HG02798 (cell line): ENCODE results near the gene KLHL21.

Experiments
- ATAC-seq: cut with Tn5 transposase; IDR thresholded peaks from one replicate; pipeline ENCODE4 v1.9.1; 2021; ENCODE audit warnings: mild to moderate bottlenecking; ENCODE audit not compliant: unreplicated experiment, poor library complexity

Gene KLHL21

DNA sequence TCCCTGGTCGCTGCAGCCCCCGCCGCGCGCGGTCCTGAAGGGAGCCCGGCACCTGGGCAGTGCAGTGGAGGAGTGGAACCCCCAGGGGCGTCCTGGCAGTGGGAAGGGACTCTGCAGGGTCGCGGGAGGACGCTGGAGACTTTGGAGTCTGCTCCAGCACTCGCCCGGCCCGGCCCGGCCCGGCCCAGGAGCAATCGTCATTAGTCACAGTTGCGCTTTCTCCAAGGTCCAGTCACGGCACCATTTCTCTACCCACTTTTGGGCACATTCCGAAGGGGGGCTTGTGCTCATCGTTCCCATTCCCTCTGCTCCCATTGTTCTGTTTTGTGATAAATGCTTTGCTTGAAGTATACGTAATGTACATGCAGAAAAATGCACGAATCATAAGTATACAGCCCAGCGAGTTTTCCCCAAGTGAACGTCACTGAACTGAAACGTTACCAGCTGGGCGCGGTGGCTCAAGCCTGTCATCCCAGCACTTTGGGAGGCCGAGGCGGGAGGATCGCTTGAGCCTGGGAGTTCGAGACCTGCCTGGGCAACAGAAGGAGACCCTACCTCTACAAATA lies 23.0 kb upstream of the KLHL21 start:
- ATAC-seq = peak; percentile 9

DNA sequence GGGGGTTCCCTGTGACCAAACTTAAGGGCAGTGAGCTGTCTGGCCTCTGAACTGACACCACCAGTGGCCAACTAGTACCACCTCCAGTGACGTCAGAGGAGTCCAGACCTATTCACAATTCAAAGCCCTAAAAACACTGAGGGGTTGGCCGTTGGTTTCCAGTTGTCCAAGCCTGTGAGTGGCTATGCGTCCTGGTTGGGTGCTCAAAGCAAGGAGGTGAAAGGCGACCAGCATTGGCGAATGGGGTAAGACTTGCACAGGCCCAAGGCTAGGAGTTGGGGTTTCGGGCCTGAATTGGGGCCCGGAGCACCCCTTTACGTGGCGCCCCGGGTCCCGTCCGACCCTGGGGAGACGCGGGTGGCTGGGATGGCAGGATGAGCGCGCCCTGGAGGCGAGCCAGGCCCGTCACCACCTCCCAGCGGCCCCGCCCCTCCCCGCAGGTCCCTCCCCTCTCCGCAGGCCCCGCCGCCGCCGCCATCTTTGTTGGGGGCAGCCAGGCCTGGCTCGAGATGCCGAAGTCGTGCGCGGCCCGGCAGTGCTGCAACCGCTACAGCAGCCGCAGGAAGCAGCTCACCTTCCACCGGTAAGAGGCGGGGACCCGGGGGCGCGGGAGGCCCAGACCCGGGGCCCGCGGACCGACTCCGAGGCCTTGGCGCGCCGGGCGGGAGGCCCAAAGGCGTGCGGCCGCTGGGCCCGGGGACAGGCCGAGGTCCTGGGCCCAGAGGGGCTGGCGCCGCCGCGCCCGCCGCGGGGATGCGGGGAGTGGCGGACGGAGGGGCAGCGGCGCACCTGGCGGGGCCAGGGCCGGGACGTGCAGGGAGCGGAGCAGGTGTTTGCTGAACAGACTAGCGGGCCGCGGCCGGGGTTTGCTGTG lies 22.3 kb upstream of the KLHL21 start, which contains the start of gene THAP3:
TSS of gene THAP3 (plus strand) at position 159 of the 874 bp plus-strand sequence. CDS start at position 510, 351 bp downstream.
- ATAC-seq = peak; percentile 81

DNA sequence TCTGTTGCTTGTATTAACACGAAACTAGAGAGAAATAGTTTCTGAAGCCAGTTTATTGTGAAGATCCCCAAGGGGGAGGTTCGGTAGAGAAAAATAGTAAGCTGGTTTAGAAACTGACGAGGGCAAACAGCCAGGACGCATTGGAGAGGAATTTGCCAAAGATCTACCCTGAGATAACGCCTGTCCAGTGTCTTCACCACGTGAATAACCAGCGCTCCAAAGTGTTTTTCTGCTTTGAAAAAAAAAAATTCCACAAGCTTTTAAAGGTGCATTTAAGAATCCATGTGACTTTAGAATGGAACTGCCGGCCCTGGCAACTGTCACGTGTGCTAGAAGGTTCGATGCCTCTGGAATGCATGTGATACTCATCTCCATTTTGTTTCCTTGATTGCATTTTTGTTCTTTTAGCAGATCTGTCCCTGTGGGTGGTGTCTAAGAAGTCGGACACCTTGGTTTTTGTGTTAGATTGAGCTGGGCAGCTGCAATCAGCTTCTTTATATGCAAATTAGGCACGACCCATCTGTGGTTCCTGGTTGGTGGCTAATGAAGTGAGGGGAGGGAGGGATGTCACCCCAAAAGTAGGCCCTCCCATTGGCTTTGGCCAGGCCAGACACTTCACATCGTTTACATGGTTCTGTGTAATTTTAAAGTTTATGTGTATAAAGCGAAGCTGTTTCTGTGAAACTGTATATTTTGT lies 20.7 kb upstream of the KLHL21 start:
- ATAC-seq = no peak

DNA sequence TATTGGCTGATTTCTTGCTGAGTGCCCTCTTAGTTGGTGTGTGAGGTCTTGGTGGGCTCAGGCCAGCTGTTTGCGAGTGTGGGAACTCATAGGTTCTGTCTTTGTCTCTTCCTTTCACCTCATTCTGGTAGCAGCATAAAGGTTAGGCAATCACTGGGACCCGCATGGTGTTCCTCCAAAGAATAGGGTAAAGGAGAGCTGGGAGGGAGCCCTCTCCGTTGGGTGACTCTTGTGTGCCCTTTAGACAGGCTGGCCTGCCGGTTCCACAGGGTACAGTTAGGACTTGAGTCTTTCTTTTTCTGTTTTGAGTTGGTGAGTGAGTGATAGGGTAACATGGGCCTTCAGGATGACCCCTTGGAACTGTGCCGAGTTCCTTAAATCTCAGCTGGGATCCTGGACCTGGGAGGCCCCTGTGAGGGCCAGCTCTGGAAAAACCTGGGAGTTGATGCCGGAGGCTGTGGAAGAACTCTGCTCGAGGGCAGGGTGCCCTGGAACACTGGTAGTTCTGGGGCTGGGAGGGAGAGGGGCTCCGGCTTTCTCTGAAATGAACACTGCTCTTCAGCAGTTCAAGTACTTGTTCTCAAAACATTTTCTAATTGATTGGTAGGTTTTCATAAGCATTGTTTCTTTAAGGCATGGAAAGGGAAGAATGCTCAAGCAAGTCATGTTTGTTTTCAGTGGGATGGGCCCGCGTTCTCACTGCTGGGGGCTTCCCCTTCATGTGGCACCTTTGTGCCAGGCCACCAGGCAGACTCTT lies 19.9 kb upstream of the KLHL21 start:
- ATAC-seq = no peak

DNA sequence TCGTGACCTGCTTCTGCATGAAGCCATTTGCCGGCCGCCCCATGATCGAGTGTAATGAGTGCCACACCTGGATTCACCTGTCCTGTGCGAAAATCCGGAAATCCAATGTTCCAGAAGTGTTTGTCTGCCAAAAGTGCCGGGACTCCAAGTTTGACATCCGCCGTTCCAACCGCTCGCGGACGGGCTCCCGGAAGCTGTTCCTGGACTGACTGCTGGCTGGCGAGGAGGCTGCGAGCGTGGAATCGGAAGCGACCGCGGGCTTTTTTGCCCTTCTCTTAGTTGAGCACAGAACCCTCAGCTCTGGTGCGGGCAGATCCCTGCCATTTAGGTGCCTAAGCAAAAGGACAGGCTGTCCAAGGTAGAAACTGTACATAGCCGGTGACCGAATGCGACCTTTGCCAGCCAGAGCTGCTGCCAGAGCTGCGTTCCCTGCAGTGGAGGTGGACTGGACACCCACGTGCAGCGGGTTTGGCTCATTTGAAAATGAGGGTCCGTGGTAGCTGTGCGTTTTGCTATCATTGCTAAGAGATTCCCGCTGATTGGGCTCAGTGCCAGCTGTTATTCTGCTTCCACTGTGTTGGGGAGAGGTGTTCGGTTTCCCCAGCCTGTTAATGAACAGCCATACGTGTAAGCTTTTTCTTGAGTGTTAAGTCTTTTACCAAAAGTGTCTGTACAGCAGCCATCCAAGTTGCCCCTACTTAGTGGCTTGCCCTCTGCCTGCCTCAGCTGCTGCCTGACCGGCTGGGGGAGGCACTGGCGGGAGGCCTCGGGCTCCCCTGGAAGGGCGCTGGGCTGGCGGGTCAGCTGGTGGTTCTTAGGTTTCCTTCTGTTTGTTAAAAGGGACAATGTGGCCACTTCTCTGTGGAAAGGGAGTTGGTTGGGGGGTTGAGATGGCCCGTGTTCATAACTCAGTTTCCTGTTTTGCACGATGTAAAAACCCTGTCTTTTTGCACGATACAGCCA lies 19.0 kb upstream of the KLHL21 start:
- ATAC-seq = no peak

DNA sequence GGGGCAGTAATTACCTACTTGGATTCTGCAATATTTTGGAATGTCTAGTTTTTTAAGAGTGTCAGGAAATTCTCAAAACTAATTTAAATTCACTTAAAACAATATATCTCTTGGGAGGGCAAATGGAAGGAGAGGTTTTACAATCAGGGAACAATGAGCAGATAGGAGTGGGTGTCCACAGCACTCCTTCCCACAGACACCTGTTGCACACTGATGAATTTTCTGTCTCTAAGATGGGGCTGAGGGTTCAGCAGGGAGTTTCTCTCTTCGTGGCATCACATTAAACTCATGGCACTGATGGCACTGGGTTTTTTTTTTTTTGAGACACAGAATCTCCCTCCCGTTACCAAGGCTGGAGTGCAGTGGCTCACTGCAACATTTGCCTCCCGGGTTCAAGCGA lies 16.4 kb upstream of the KLHL21 start:
- ATAC-seq = no peak

DNA sequence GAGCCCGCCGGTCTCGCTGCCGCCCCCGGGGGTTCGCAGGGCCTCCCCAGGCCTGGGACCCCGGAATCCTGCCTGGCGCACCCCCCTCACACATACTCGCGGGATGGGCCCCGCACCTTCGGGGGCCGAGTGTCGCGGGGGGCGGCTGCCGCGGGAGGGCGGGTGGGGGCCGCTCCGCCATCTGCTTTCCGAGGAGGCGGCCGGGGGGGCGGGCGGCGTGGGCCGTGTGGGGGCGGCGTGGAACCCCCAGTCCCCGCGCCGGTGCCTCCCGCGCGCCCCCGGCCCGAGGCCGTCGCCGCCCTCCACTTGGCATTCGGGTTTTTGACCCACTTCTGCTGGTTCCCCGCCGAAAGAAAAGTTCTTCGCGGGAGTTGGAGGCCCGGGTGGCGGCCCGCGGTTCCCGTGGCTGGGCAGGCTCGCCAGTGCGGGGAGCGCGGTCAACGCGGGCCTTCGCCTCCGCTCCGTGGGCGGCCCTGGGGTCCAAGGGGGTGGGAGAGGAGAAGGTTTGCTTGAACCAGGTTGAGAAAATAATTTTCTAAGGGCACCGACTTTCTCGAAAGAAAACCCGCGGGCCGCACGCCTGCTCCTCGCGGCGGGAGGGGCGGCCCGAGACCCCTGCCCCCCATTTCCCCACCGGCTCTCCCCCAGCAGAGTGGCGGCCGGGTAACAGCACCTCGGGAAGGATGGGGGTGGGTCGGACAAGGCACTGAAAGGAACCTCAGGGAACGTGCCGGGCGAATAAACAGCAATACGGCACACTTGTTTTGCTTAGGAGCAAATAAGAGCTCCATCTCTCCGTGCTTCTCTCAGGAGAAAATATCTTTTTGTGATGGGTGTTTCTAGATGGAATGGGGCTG lies 12.5 kb upstream of the KLHL21 start:
- no peak for ATAC-seq

DNA sequence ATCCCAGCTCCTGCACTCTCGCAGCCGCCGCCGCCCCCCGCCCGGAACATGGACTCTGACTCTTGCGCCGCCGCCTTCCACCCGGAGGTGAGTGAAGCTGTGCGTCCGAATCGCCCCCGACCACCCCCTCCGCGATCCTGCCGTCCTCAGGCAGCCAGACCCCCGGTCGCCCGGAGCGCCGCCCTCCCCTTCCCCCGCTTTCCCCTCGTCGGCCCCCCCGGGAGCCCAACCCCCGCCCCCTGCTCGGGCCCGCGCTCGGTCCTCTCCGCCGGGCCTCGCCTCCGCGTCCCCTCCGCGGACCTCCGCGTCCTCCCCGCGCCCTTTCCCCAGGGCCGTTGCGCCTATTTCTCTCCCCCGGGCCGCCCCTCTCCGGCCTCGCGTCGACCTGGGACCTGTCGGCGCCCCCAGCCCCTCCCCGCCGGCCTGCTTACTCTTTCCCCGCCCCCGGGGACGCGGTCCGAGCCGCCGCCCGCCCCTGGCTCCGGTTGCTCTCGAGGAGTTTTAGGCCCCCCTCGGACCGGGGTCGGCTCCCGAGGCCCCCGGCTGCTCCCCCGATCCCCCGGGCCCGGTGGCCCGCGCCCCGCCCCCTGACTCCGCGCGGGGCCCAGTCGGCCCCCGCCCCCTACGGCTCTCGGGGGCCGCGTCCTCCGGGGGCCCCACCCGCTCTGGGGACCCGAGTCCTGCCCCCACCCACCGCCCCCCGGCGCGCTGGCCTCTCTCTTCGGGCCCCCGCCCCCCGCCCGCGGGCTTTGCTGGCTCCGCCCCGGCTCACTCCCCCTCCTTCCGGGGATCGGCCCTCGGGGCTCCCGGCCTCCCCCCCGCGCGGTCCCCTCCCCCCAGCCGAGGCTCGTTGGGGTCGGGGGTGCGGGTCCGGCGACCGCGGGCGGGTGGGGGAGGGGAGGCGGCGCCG lies 11.6 kb upstream of the KLHL21 start:
- ATAC-seq = no peak

DNA sequence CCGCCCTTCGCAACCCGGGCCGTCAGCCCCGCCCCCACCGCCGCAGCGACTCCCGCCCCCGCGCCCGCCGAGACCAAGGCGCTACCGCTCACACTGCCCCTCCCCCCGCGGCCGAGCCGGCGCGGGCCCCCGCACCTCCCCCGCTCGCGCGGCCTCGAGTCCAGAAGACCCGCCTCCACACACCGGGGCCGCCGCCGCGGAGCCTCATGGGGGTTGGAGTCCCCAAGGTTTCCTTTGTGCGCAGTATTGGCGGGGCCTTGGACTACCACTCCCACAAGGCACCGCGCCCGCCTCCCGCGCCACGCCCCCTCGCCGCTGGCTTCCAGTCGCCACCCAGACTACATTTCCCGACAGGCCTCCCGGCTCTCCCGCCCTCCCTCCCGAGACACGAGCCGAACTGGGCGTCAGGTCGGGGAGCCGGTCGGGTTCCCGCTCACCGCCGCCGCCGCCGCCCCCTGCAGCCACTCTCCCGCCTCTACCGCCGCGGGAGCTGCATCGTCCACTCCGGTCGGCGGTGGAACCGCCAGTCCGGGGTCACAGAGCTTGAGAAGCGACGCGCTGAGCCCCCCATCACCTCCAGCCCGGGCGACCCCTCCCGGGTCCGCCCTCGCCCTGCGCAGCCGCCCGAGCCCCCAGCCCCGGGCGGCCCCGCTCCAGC lies 10.8 kb upstream of the KLHL21 start, which contains the start of gene PHF13:
TSS of gene PHF13 (plus strand) at position 371 of the 658 bp plus-strand sequence. CDS start 336 bp downstream, outside the sequence.
- ATAC-seq = peak; percentile 91

DNA sequence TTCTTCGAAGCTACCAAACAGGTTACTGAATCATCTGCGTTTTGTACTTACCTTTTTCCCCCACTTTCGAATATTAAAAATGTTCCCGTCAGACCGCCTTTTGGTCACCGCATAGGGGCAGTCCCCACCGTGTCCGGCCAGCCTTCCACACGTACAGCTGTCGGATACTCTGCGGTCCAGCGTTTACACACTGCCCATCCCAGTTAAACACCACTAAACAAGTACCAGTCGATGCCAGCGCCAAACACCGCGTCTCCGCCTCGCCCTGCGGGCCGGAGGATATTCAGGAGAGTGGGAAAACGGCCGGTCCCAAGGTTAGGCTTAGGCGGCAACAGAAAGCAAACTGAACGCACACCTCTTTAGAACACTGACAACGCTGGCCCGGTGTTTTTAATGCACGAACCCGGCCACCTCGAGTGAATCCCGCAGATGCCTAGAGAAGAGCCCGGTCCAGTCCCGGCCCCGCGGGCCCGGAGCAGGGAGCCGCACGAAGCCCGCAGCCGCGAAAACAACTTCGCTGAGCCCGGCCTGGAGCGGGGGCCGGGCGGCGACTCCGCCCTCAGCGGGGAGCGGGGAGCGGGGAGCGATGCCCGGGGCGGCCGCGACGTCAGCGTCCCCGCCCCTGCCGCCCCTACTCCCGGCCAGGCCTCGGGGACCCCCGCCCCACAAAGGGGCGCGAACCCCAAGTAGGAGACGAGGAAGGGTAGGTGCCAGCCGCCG lies 10.1 kb upstream of the KLHL21 start:
- ATAC-seq = no peak

DNA sequence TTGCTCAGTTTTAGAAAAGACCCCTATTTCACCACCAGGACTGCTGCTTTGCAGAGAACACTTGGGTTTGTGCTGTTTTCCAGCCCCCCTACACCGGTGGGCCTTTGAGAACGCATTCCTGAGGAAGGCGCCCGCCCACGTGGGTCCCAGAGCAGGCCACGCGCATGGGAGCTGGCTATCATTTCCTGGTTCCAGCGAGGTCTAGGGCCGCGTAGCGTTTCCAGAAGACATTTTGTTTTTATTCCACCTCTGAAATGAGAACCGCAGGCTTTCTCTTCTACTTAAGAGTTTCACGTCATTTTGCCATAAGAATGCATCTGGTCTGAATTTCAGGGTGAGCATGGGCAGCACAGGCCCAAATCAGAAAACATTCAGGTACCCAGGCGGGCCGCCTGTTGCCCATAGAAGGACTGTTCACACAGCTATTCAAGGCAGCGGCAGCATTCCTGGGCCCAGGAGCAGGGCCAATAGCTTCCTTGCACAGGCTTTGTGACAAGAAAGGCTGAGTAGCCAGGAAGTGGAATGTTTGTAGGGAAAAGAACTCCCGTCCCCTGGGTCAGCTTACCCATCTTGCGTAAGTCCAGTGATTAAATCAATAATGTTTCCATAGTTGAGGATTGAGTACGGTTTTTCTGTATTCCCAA lies 1.4 kb upstream of the KLHL21 start:
- no peak for ATAC-seq

DNA sequence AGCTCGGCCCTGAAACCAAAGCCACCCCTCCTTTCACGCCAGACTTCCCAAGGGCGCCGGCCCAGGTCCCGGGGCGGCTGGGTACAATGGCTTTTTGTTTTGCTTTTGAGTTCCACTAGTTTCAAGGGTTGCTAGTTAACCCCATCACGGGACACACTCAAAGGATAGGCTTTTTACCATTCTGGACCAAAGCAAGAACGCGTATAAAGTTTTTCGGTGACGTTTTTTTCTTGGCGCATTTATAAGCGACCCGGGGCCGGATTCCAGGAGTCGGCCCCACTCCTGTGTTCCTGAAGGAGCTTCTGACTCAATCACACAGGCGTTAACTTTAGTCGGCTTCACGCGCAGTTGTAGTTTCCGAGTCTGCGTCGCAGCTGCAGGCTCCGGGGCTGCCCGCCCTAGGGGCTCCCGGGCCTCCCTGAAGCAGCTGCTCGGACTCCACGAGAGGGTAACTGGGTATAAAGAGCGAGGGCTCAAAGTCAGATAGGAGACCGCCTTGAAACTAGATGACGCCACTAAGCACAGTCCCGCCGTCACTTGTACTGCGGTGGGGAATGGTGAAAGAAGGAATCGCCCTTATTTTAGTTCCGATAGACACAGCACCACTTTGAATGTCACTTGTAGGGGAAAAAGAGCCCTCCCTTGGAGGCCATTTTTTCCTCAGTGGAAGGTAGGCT lies 707 bp upstream of the KLHL21 start:
- no peak for ATAC-seq

DNA sequence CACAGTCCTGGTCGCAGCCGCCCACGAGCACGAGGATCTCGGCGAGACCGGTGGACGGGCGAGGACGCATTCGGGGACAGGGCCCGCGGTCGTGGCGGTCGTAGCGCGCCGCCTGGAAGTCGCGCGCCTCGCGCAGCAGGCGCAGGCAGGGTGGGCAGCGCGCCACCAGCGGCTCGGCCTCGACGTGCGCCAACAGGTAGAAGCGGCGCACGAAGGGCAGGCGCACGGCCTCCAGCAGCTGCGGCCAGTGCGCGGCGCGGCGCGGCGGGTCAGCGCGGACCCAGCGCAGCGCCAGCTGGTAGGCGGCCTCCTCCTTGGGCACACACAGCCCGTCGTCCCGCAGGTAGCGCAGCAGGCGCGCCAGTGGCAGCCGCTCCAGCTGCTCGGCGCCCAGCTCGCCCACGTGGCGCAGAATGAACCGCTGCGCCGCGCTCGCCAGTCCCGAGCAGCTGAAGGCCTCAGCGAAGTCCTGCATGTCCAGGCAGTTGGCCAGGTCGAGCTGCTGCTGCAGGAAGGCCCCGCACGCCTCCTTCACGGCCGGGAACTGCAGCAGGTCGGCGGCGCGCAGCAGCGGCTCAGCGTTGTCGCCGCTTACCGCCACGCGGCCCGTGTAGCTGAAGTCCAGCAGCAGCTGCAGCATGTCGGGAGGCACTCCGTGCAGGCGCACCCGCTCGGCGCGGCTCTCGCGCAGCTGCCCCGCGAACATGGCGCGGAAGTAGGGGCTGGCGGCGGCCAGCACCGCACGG lies 573 bp downstream of the KLHL21 start:
- peak; percentile 9 for ATAC-seq
